ENCODE data around the gene POLA2.

DNA sequence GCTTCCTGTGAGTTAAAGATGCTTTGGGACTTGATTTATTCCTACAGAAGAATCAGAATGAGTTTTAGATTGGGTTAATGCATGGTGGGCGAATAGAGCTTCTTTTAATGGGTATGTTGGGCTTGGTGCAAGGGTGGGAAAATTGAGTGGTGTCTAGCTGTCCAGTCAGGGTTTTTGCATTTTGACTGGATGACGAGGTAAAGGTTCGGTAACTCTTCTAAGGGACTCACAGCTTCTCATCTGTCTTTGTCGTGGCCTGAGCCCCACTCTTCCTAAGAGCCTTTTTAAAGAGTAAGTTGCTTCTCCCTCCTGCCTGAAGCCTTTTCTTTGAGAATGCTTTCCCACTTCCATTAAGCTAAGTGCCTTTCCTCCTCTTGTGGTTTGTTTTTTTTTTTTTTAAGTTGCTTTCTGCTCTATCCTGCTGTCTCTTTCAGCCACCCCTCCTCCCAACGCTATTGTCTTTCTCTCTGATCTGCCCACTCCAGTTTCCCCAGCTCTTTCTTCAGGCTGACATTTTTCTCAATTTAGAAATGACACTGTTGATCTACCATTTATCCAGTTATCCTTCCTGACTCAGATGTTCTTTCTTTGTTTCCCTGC lies 73.0 kb downstream of the POLA2 start:
- TF ChIP-seq, protein P1, sequence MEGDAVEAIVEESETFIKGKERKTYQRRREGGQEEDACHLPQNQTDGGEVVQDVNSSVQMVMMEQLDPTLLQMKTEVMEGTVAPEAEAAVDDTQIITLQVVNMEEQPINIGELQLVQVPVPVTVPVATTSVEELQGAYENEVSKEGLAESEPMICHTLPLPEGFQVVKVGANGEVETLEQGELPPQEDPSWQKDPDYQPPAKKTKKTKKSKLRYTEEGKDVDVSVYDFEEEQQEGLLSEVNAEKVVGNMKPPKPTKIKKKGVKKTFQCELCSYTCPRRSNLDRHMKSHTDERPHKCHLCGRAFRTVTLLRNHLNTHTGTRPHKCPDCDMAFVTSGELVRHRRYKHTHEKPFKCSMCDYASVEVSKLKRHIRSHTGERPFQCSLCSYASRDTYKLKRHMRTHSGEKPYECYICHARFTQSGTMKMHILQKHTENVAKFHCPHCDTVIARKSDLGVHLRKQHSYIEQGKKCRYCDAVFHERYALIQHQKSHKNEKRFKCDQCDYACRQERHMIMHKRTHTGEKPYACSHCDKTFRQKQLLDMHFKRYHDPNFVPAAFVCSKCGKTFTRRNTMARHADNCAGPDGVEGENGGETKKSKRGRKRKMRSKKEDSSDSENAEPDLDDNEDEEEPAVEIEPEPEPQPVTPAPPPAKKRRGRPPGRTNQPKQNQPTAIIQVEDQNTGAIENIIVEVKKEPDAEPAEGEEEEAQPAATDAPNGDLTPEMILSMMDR (IDR thresholded peaks at IDR 0.05; ENCODE audit: low read depth, low read length, missing input control): no peak
- no peak for TF ChIP-seq EGR1 (IDR thresholded peaks at IDR 0.05; ENCODE audit: low read depth in 2 of 2)
- TF ChIP-seq, protein P2, sequence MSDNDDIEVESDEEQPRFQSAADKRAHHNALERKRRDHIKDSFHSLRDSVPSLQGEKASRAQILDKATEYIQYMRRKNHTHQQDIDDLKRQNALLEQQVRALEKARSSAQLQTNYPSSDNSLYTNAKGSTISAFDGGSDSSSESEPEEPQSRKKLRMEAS (IDR thresholded peaks at IDR 0.05): no peak
- TF ChIP-seq, protein P3, sequence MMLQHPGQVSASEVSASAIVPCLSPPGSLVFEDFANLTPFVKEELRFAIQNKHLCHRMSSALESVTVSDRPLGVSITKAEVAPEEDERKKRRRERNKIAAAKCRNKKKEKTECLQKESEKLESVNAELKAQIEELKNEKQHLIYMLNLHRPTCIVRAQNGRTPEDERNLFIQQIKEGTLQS (IDR thresholded peaks at IDR 0.05): no peak
- no peak for TF ChIP-seq RAD21 (IDR thresholded peaks at IDR 0.05)
- TF ChIP-seq, protein P4, sequence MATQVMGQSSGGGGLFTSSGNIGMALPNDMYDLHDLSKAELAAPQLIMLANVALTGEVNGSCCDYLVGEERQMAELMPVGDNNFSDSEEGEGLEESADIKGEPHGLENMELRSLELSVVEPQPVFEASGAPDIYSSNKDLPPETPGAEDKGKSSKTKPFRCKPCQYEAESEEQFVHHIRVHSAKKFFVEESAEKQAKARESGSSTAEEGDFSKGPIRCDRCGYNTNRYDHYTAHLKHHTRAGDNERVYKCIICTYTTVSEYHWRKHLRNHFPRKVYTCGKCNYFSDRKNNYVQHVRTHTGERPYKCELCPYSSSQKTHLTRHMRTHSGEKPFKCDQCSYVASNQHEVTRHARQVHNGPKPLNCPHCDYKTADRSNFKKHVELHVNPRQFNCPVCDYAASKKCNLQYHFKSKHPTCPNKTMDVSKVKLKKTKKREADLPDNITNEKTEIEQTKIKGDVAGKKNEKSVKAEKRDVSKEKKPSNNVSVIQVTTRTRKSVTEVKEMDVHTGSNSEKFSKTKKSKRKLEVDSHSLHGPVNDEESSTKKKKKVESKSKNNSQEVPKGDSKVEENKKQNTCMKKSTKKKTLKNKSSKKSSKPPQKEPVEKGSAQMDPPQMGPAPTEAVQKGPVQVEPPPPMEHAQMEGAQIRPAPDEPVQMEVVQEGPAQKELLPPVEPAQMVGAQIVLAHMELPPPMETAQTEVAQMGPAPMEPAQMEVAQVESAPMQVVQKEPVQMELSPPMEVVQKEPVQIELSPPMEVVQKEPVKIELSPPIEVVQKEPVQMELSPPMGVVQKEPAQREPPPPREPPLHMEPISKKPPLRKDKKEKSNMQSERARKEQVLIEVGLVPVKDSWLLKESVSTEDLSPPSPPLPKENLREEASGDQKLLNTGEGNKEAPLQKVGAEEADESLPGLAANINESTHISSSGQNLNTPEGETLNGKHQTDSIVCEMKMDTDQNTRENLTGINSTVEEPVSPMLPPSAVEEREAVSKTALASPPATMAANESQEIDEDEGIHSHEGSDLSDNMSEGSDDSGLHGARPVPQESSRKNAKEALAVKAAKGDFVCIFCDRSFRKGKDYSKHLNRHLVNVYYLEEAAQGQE (IDR thresholded peaks at IDR 0.05): no peak
- no peak for TF ChIP-seq GABPA (IDR thresholded peaks at IDR 0.05 in 1 of 2, conservative IDR thresholded peaks at IDR 0.05 in 1 of 2)
- TF ChIP-seq SP1 (IDR thresholded peaks at IDR 0.05): no peak
- TF ChIP-seq JUND (IDR thresholded peaks at IDR 0.05): no peak
- TF ChIP-seq HNF4G (IDR thresholded peaks at IDR 0.05): no peak
- no peak for TF ChIP-seq TAF1 (conservative IDR thresholded peaks at IDR 0.05)
- TF ChIP-seq YY1 (IDR thresholded peaks at IDR 0.05): no peak
- TF ChIP-seq HNF4A (conservative IDR thresholded peaks at IDR 0.05): no peak
- TF ChIP-seq NR2F2 (IDR thresholded peaks at IDR 0.05): no peak
